Stimulated activated CD4-positive, alpha-beta T cell treated with anti-CD3 and anti-CD28 coated beads, Interleukin-1b, Interleukin-23, amount 100 ng/mL, for 24 hours (primary cell): ENCODE measurements around the gene APRT.
"Not testable (repeated sequence)": the region's sequence is repeated elsewhere in the genome, so short reads cannot be mapped to it uniquely, and the experiment has no call there.

Source experiments
- DNase-seq, 4 experiments: peaks; one replicate each; pipeline ENCODE4 v3.0.0-alpha.2; 2020; ENCODE audit warnings: low read depth in 4 of 4, low spot score in 1 of 4

APRT gene

GRCh38 chr16:88774544-88775393, 37.0 kb downstream of the APRT start:
- DNase-seq, result no peak

GRCh38 chr16:88773812-88774291, 37.9 kb downstream of the APRT start:
- DNase-seq, result no peak

- DNase-seq, result no peak
Observed at GRCh38 chr16:88772871-88773811, 38.6 kb downstream of the APRT start.

GRCh38 chr16:88771781-88772180, 39.9 kb downstream of the APRT start:
- DNase-seq, result not testable (repeated sequence)

- DNase-seq, result no peak
Observed at GRCh38 chr16:88771294-88771772, 40.4 kb downstream of the APRT start.

DNA sequence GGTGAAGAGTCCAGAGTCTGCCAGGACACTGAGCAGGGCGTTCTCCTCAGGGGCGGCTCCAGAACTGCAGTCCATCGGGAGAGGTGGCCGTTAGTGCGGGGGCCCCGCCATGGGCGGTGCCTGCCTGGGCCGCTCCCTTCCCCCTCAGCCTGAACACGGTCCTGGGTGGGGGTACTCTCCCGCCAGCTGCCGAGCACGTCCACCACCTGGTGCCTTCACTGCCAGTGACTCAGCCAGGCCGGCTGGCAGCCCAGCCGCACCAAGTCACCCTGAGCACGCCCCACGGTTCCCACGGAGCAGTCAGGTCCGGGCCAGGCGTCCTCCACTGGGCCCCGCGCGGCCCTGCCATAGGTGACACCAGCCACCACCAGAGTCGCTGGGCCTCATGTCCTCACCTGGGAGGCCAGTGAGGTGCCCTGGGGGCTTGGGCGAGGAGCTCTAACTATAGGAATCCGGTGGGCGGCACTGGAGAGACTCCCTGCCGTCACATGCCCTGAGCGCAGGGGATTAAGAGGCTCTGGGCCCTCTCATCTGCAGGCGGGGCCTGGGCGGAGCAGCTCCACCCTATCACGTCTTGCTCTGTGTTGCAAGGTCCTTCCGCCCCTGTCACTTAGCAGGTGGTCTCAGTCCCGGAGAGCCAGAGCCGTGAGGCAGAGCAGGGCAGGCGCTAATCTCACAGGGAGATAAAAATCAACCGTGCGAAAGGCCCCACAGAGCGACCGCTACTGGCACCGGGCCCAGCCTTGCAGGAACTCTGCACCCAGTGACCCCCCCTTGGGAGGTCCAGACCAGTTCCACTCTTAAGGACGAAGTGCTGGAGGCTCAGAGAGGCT, 41.1 kb downstream of the APRT start:
- DNase-seq, result no peak

DNA sequence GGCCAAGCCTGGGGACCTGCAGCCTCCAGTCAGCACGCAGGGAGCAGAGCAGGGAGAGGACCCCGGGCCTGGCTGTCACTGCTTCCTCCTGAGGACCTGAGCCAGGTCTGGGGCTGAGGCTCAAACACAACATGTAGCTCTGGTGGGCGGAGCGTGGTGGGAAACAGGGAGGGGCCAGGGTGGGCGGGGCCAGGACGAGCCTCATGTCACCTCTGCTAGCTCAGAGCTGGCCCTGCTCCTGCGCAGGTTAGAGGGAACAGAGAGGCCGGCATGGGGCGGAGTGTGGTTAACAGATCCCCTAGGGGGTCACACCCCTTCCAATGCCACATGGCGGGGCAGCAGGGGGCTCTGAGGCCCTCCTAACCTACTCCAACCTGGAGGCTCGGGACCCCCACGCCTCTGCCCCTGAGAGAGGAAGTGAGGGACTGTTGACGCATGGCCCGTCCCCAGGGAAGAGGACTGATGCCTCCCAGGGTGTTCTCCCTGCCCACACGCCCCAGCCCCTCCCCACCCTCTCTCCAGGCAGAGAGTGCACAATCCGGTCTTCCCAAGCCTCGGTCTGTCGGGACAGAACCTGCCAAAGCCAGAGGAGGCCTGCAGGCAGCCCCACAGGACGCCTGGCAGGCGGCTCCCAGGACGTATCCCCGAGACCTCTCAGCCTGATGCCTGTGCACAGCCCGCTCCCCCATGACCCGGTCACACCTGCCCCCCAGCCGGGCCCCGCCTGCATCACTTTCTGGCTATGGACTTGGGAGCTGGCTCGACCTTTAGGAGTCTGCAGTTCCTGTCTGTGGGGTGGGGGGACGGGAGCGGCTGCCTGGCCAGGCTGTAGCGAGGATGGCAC, 41.9 kb downstream of the APRT start:
- DNase-seq, result no peak

- DNase-seq, result no peak
Observed at GRCh38 chr16:88768071-88768783, 43.5 kb downstream of the APRT start.

DNA sequence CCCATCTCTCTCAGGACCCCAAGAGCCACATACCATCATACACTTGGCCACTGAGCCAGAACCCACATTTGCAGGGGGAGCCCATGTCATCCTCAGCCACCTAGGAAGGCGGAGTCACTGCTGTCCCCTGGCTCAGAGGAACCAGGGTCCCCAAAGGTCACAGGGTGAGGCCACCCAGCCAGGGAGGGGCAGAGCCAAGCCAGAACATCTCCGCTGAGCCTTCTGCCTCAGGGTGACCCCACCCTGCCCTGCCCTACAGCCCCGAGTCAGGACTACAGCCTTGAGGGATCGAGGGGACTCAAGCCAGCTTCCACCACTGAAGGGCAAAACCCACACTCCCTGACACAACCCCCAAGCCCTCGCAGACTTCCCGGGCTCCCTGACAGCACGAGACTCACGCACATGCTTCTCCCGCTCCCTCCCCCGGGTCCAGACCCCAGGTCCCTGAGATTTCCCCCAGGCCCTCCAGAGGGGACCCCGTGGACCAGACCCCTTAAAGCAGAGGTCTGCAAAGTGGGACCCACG, 44.1 kb downstream of the APRT start:
- DNase-seq, result no peak

GRCh38 chr16:88766975-88767374, 44.8 kb downstream of the APRT start:
- no peak for DNase-seq

GRCh38 chr16:88764913-88765349, 46.8 kb downstream of the APRT start:
- no peak for DNase-seq

DNA sequence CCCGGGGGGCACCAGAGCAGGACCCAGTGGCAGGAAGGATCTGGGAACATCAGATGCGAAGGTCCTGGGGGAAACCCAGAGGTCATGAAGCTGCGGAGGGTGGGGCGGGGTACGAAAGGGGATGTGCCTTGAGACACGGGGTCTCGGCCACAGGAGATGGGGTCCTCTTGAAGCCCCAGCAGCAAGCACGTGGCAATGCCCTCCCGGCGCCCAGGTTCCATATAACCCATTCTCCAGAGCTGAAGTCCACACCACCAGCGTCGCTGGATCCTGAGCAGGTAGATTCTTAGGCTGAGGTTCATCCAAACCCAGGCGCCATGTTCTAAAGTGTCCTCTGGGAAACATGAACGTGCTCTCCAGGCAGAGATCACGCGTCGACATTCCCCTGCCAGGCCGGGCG, 47.6 kb downstream of the APRT start:
- no peak for DNase-seq

- no peak for DNase-seq
Observed at GRCh38 chr16:88763502-88764053, 48.1 kb downstream of the APRT start.

GRCh38 chr16:88762941-88763340, 48.8 kb downstream of the APRT start:
- no peak for DNase-seq

DNA sequence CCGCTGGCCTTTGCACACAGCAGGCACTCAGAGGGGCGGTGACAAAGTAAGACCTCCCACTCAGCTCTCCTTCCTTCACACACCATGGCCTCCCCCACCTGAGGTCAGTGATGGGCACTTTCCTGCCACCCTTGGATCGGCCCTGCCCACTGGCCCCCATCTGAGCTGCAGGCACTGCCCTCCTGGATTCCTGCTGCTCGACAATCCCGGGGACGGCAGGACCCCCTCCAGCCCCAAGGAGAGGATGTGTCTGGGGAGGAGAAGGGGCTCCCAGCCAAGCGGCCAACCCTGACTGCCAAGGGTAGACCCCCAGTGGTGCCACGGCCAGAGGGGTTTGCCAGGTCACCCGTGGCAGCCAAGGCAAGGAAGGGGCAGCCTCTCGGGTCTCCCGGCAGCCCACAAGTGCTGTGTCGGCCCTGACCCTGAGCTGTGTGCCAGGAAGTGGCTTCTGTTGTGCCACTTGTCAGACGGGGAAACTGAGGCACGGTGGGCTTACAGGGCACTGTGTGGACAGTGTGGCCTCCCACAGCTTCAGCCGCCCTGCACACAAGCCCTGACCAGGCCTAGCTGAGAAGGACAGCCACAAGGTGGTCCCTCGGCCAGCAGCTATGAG, 49.4 kb downstream of the APRT start:
- DNase-seq, result no peak

- DNase-seq, result no peak
Observed at GRCh38 chr16:88761830-88762229, 49.9 kb downstream of the APRT start.

GRCh38 chr16:88761143-88761534, 50.6 kb downstream of the APRT start:
- DNase-seq, result no peak

GRCh38 chr16:88760424-88761142, 51.1 kb downstream of the APRT start:
- DNase-seq, result no peak
